Measurements from ENCODE around the gene XIRP2. TPM values are rescaled to one million over a fixed set of nuclear protein-coding genes. Genes with fewer than 3 reads are reported as not detected.

The XIRP2 gene
- total and polyA plus RNA-seq, 2 of the 4 experiments (the other 2 are of a cell fraction) = 0.05 to 0.18 TPM

DNA sequence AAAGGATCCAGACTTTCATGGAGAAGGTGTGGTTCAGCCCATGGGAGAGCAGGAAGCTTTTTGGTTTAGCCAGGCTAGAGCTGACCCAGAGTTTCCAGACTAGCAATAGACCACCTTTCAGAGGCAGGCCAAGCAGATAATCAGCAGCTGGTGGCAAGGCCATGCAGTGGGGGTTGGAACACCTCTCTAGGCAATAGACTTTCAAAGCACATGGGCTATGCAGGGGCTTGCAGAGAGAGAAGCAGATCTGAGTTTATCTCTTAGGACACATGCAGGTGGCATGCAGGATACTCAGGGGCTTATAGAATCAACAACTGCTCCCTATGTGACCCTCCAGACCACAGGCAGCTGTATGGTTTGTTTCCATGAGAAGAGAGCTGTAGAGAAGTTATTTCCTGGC lies 9.4 kb downstream of the XIRP2 start:
- H3K79me1 ChIP-seq (ENCODE audit: low read depth in 1 of 2, low read length in 2 of 2) = no peaks in the 10 kb centered on the region
- H3K9me1 ChIP-seq (ENCODE audit: insufficient read depth, low read length) = no peaks in the 10 kb centered on the region
- H3K4me1 ChIP-seq (ENCODE audit: control insufficient read depth, insufficient read depth, low read length) = no peaks in the 10 kb centered on the region
- H4K20me1 ChIP-seq (ENCODE audit: insufficient read depth, low read length) = no peaks in the 10 kb centered on the region
- dilution Hi-C loops (cut with HindIII; ENCODE audit: low sequenced_read_pairs, unreplicated experiment) (no loop called here), in situ Hi-C loops (cut with MboI; ENCODE audit: low sequenced_read_pairs) (no loop called here), intact Hi-C loops (cut with micrococcal nuclease) (no loop called here)
- CTCF ChIA-PET = no interaction called here
- H3K18ac ChIP-seq (ENCODE audit: low read depth, low read length) = no peak overlapping the region
- H4K5ac ChIP-seq (ENCODE audit: low read depth, low read length) = no peak overlapping the region
- no peak overlapping the region for H2BK15ac ChIP-seq (ENCODE audit: low read depth, low read length)
- no peak overlapping the region for H4K91ac ChIP-seq (ENCODE audit: insufficient read depth, low read depth, low read length)
- ATAC-seq (ENCODE audit: low read depth) (no peak), DNase-seq (no peak)
- no peak overlapping the region for H3K56ac ChIP-seq (ENCODE audit: extremely low read depth, insufficient read depth, low read length)
- H3K14ac ChIP-seq (replicated peaks; ENCODE audit: low read depth, low read length) = no peak overlapping the region
- no peak overlapping the region for H2BK20ac ChIP-seq (ENCODE audit: low read depth, low read length)
- no peak overlapping the region for H2BK120ac ChIP-seq (ENCODE audit: low read depth, low read length)
- H3K9ac ChIP-seq (ENCODE audit: low read depth, low read length) = no peak overlapping the region
- no peak overlapping the region for H3K23ac ChIP-seq (ENCODE audit: low read depth, low read length)
- H2AFZ ChIP-seq (replicated peaks; ENCODE audit: low read length, poor library complexity) = no peak overlapping the region
- BruUV-seq (replicated peaks) = no TSS peak
- POLR2A ChIA-PET (ENCODE audit: unreplicated experiment) = no interaction called here
- H2AK5ac ChIP-seq (ENCODE audit: low read depth, low read length) = no peak overlapping the region
- H3K9me3 ChIP-seq (ENCODE audit: control insufficient read depth, insufficient read depth, low read length) = no peaks in the 10 kb centered on the region
- no peak overlapping the region for H2BK5ac ChIP-seq (ENCODE audit: low read depth, low read length, poor library complexity, severe bottlenecking)
- H3K4me2 ChIP-seq (ENCODE audit: low read depth, low read length) = no peak overlapping the region
- H2AK9ac ChIP-seq (replicated peaks; ENCODE audit: low read depth, low read length, poor library complexity) = no peak overlapping the region
- no peak overlapping the region for H3K4ac ChIP-seq (ENCODE audit: low read depth, low read length)
- TF ChIP-seq, protein P1, sequence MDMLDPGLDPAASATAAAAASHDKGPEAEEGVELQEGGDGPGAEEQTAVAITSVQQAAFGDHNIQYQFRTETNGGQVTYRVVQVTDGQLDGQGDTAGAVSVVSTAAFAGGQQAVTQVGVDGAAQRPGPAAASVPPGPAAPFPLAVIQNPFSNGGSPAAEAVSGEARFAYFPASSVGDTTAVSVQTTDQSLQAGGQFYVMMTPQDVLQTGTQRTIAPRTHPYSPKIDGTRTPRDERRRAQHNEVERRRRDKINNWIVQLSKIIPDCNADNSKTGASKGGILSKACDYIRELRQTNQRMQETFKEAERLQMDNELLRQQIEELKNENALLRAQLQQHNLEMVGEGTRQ (IDR thresholded peaks at IDR 0.05; ENCODE audit: low read depth, low read length) = no peak
- TF ChIP-seq SMC3 (IDR thresholded peaks at IDR 0.05; ENCODE audit: low read depth, low read length) = no peak
- no peak for TF ChIP-seq CEBPB (IDR thresholded peaks at IDR 0.05; ENCODE audit: low read depth, low read length)
- TF ChIP-seq, protein P2, sequence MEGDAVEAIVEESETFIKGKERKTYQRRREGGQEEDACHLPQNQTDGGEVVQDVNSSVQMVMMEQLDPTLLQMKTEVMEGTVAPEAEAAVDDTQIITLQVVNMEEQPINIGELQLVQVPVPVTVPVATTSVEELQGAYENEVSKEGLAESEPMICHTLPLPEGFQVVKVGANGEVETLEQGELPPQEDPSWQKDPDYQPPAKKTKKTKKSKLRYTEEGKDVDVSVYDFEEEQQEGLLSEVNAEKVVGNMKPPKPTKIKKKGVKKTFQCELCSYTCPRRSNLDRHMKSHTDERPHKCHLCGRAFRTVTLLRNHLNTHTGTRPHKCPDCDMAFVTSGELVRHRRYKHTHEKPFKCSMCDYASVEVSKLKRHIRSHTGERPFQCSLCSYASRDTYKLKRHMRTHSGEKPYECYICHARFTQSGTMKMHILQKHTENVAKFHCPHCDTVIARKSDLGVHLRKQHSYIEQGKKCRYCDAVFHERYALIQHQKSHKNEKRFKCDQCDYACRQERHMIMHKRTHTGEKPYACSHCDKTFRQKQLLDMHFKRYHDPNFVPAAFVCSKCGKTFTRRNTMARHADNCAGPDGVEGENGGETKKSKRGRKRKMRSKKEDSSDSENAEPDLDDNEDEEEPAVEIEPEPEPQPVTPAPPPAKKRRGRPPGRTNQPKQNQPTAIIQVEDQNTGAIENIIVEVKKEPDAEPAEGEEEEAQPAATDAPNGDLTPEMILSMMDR (conservative IDR thresholded peaks at IDR 0.05; ENCODE audit: low read depth, low read length) = no peak
- TF ChIP-seq RAD21 (IDR thresholded peaks at IDR 0.05; ENCODE audit: low read length) = no peak
- TF ChIP-seq, protein P3, sequence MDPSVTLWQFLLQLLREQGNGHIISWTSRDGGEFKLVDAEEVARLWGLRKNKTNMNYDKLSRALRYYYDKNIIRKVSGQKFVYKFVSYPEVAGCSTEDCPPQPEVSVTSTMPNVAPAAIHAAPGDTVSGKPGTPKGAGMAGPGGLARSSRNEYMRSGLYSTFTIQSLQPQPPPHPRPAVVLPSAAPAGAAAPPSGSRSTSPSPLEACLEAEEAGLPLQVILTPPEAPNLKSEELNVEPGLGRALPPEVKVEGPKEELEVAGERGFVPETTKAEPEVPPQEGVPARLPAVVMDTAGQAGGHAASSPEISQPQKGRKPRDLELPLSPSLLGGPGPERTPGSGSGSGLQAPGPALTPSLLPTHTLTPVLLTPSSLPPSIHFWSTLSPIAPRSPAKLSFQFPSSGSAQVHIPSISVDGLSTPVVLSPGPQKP (IDR thresholded peaks at IDR 0.05; ENCODE audit: borderline replicate concordance, low read depth, low read length) = no peak
- TF ChIP-seq POLR2A (IDR thresholded peaks at IDR 0.05; ENCODE audit: low read depth, low read length) = no peak
- H4K8ac ChIP-seq (ENCODE audit: low read depth in 2 of 2, low read length in 2 of 2) = no peak overlapping the region
- no peaks in the 10 kb centered on the region for H3K36me3 ChIP-seq (ENCODE audit: control insufficient read depth, insufficient read depth, low read length)
- H3K27me3 ChIP-seq (ENCODE audit: control insufficient read depth, insufficient read depth, low read length) = no peaks in the 10 kb centered on the region
- no peak overlapping the region for H3K4me3 ChIP-seq (ENCODE audit: insufficient read depth, low read depth, low read length)
- H3K27ac ChIP-seq (ENCODE audit: insufficient read depth, low read length) = no peak overlapping the region
